ENCODE measurements around the gene DNAI4.
"Not testable (repeated sequence)": the region's sequence is repeated elsewhere in the genome, so short reads cannot be mapped to it uniquely, and the experiment has no call there.

DNAI4 gene

GRCh38 chr1:66929146-66929688 lies 4.6 kb upstream of the DNAI4 start:
- no peak for DNase-seq

DNA sequence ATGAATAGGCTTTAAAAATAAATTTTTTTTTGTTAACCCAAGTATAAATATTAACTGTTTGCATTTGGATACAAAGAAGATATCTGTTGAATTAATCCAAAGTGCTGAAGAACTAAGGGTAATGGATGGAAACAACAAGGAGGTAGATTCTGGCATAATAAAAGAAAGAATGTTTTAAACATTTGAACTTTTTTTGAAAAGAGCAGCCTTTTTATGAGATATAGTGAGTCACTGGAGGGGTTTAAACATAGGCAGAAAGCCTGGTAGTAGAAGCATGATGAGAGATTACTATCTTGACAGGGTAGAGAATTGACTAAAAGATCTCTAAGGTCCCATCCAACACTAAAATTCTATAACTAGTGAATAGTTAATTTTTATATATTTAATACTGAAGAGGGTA lies 2.9 kb upstream of the DNAI4 start:
- no peak for DNase-seq

DNA sequence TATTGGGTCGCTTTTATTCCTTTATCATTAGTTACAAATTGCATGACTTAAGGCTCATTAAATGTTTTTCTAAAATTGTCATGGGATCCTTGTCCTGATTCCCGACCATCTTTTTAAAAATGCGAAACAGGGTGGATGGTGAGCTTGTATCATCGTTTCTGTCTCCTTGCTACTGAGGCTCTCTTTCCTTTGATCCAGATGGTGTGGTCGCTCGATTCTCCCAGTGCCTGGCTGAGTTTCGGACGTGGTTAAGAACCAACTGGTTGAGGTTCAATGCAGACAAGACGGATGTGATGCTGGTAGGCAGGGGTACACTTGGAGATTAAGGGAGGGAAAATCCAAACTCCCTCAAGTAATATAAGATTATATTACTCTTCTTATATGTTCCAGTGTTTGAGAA lies 1.3 kb upstream of the DNAI4 start:
- no peak for DNase-seq

GRCh38 chr1:66925558-66925910 lies 878 bp upstream of the DNAI4 start:
- no peak for DNase-seq

GRCh38 chr1:66920543-66920942 lies 4.1 kb downstream of the DNAI4 start:
- no peak for DNase-seq

DNA sequence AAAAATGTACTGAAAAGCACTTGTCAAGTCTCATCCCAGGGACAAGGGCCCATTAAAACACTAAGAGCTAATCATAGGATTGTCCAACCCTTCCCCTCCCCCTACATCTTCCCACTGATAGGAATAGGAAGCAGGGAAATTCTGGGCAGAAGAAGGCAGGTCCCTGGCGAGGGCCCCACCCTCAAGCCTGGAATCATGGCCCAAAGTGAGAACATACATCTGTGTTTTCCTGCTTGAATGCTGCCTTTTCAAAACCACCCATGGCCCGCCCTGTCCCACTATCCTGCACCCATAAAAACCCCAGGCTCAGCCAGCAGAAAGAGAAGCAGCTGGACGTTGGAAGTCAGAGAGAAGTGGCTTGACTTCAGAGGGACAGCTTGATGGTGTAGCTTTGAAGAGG lies 4.8 kb downstream of the DNAI4 start:
- no peak for DNase-seq

- no peak for DNase-seq
Measured at GRCh38 chr1:66919063-66919462, 5.6 kb downstream of the DNAI4 start.

DNA sequence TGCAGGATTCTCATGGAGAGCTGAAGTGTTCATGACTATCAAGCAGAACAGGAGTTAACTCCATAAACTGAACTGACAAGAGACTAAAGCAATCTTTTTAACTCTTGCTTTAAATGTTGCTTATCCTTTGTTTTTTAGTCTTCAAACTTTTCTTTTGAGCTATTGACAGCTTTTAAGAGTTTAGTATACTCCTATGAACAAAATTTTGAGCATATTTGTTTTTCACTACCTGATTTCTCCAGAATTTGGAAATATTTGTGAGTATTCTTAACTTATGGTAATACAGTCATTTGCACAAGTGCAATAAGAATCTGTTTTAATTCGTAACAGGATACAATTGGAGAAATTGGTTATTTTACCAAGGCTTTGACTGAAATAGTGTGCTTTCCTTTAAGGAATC lies 7.2 kb downstream of the DNAI4 start:
- no peak for DNase-seq

GRCh38 chr1:66916320-66916719 lies 8.3 kb downstream of the DNAI4 start:
- no peak for DNase-seq

- not testable (repeated sequence) for DNase-seq
Measured at GRCh38 chr1:66915203-66915602, 9.5 kb downstream of the DNAI4 start.

DNA sequence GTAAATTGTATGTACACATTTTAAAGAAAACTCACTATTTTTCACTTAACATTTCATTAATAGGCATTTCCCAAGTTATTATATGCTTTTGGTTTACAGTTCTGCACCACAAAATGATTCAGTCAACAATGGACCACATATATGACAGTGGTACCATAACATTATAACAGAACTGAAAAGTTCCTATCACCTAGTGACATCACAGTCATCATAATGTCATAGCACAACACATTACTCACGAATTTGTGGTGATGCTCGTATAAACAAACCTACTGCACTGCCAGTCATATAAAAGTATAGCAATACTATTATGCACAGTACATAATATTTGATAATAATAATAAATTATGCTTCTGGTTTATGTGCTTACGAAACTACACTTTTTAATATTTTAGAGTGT lies 30.9 kb downstream of the DNAI4 start:
- DNase-seq, result no peak

GRCh38 chr1:66890621-66891020 lies 34.0 kb downstream of the DNAI4 start:
- no peak for DNase-seq

DNA sequence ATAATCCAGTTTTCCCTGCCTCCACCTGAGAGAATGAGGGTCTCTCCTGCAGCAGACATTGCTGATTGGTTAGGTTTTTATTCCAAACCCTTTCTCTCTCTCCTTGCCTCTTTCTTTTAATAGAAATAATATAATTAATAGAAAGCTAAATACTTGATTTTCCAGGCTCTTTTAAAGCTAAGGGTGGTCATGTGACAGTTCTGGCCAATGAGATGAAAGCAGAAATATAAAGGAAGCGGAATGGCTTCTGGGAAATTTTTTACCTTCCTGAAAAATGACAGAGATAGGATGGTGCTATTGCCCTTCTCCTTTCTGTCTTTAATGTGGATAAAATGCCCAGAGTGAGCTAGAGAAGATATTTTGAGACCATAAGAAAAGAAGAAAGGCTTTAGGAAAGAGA lies 35.6 kb downstream of the DNAI4 start:
- DNase-seq, result no peak

- DNase-seq, result no peak
Measured at GRCh38 chr1:66876664-66877063, 48.0 kb downstream of the DNAI4 start.

DNA sequence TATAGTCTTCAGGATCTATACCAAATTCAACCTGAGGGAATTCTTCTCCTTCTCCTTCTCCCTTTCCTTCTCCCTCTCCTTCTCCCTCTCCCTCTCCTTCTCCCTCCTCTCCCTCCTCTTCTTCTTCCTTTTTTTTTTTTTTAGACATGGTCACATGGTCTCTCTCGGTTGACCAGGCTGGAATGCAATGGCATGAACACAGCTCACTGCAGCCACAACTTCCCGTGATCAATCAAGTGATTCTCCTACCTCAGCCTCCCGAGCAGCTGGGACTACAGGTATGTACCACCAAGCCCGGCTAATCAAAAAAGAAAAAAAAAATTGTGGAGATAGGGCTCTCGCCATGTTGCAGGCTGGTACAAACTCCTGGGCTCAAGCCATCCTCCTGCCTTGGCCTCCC lies 51.5 kb downstream of the DNAI4 start:
- DNase-seq, result no peak

GRCh38 chr1:66872024-66872423 lies 52.6 kb downstream of the DNAI4 start:
- DNase-seq, result not testable (repeated sequence)

DNA sequence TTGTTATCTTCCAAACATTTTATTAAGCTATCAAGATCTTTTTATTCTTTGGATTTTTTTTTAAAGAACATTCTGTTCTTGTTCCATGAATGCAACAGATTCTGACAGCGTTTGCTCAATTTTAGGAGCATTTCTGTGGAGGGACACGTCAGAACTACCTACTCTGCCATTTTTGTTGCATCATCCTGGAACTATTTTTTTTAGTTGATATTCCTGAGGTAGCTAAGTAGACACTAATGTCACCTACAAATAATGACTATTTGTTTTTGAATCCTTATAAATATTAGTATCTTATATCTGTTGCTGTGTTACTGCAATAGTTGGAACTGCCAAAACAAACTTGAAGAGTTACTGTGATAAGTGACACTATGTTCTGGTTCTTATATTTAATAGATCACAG lies 57.2 kb downstream of the DNAI4 start:
- no peak for DNase-seq

- no peak for DNase-seq
Measured at GRCh38 chr1:66860529-66860928, 64.1 kb downstream of the DNAI4 start.

DNA sequence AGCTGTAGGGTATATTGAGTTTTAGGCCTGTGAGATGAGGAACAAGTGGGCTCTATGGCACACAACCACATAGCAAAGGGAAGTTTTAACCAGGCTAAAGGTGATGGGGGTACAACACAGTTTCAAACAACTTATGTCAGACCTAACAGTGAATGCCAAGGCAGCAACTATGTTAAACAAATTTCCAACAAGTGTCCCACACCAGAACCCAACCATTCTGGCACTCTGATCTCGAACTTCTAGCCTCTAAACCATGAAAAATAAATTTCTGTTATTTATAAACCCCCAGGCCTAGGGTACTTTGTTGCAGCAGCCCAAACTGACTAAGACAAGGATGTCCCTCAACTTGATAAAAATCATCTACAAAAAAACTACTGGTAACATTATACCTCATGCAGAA lies 71.3 kb downstream of the DNAI4 start:
- no peak for DNase-seq

- DNase-seq, result no peak
Measured at GRCh38 chr1:66852870-66853269, 71.8 kb downstream of the DNAI4 start.

- no peak for DNase-seq
Measured at GRCh38 chr1:66850989-66851388, 73.7 kb downstream of the DNAI4 start.

DNA sequence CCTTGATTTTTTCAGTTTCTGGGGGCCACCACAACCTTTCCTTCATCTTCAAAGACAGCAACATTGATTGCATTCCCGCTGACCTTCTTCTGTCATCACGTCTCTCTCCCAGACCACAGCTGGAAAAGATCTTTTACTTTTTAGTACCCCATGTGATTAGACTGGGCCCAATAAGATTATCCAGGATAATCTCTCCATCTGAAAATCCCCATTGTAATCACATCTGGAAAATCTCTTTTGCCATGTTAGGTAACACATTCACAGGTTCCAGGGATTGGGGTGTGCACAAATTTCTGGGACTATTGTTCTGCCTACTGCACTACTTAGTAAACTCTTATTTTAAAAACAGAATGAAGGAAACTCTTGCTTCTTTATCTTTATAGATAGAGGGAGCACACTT lies 76.5 kb downstream of the DNAI4 start:
- DNase-seq, result no peak

DNA sequence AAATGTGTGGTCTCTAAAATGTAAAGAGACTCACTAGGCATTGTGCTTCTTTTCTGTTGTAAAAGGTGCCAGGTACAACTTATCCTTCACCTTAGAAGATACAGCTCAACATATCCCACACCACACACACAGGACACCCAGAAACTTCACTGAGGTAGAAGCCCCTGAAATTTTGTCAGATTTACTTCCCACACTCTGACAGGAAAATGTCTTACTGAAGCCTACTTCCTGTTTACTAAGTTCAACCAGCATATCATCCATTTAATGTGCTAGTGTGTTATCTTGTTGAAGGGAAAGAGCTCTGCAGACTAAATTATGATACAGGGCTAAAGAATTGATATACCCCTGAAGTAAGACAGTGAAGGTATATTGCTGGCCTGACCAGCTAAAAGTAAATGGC lies 83.7 kb downstream of the DNAI4 start:
- no peak for DNase-seq

- DNase-seq, result no peak
Measured at GRCh38 chr1:66834926-66835325, 89.7 kb downstream of the DNAI4 start.

- DNase-seq, result no peak
Measured at GRCh38 chr1:66833112-66833511, 91.5 kb downstream of the DNAI4 start.
